Osteoblast (primary cell): ENCODE data around the gene BTBD3. TPM values are rescaled to one million over a fixed set of nuclear protein-coding genes. Genes with fewer than 3 reads are reported as not detected.
A peak's percentile ranks its signal among the peaks of the same experiment; 100 is the strongest.

Source experiments
- DNase-seq: peaks from one replicate; pipeline ENCODE4 v3.0.0; 2011; ENCODE audit warnings: low spot score, mixed read lengths; ENCODE audit not compliant: insufficient read length; ENCODE audit errors: missing footprints
- H2AFZ ChIP-seq: 2 replicates; pipeline ENCODE4 v1.6.0; 2011; ENCODE audit warnings: mild to moderate bottlenecking, low read length
- H3K27ac ChIP-seq: 2 replicates; pipeline ENCODE4 v1.5.1; 2011; ENCODE audit warnings: mild to moderate bottlenecking, low read depth, low read length, moderate library complexity
- H3K27me3 ChIP-seq: 2 replicates; pipeline ENCODE4 v1.6.0; 2012; ENCODE audit warnings: mild to moderate bottlenecking, control low read depth, inconsistent platforms, low read length, moderate library complexity; ENCODE audit not compliant: insufficient read depth
- H3K36me3 ChIP-seq: 2 replicates; pipeline ENCODE4 v1.5.1; 2011; ENCODE audit warnings: mild to moderate bottlenecking, low read length, control low read depth, moderate library complexity; ENCODE audit not compliant: insufficient read depth
- H3K4me1 ChIP-seq: 2 replicates; pipeline ENCODE4 v1.5.1; 2011; ENCODE audit warnings: mild to moderate bottlenecking, low read length, control low read depth, moderate library complexity; ENCODE audit not compliant: insufficient read depth
- H3K4me2 ChIP-seq: 2 replicates; pipeline ENCODE4 v1.6.0; 2011; ENCODE audit warnings: mild to moderate bottlenecking, low read length; ENCODE audit not compliant: insufficient read depth
- H3K4me3 ChIP-seq: fragments of 200-600 bp; sonication (generic); 3 replicates; pipeline ENCODE4 v1.5.1; 2012; ENCODE audit warnings: mild to moderate bottlenecking, low read length, inconsistent platforms; ENCODE audit not compliant: insufficient read depth
- H3K79me2 ChIP-seq: 2 replicates; pipeline ENCODE4 v1.6.0; 2012; ENCODE audit warnings: mild to moderate bottlenecking, low read length, control low read depth, inconsistent platforms; ENCODE audit not compliant: insufficient read depth
- H3K9me3 ChIP-seq: 2 replicates; pipeline ENCODE4 v1.5.1; 2011; ENCODE audit warnings: low read depth, low read length, control low read depth
- H4K20me1 ChIP-seq: 2 replicates; pipeline ENCODE4 v1.6.0; 2012; ENCODE audit warnings: mild to moderate bottlenecking, low read length, control low read depth; ENCODE audit not compliant: insufficient read depth
- CTCF ChIP-seq: IDR thresholded peaks from 2 replicates; pipeline ENCODE4 v1.5.1; 2011; ENCODE audit warnings: mild to moderate bottlenecking, low read depth, low read length, moderate library complexity; ENCODE audit errors: extremely low read depth
- total RNA-seq: library from RNA; depleted of rRNA; stranded (reverse); fragments of >200 nt; gene quantifications from 2 replicates; pipeline ENCODE4 v1.2.3, GENCODE V29; 2012

Gene BTBD3
- total RNA-seq, 1 donor: 17.4 TPM

- Histone ChIP-seq H4K20me1 (peaks cover 14% of the 10 kb centered on the region), H3K9me3 (no peaks in the 10 kb centered on the region), H3K27me3 (peaks cover 6% of the 10 kb centered on the region), H3K4me3 (no peak overlapping the region), H3K27ac (no peak overlapping the region), H3K36me3 (no peaks in the 10 kb centered on the region), H3K4me2 (no peak overlapping the region), H3K4me1 (peaks cover 25% of the 10 kb centered on the region), H2AFZ (no peak overlapping the region), H3K79me2 (peaks cover 75% of the 10 kb centered on the region)
- no peak for TF ChIP-seq CTCF
- DNase-seq: no peak
Measured at GRCh38 chr20:11894062-11894461, 23.6 kb upstream of the BTBD3 start.

- Histone ChIP-seq H3K4me2 (peak overlapping the region; percentile 43), H2AFZ (peak overlapping the region; percentile 58), H3K36me3 (no peaks in the 10 kb centered on the region), H3K27me3 (no peaks in the 10 kb centered on the region), H3K4me1 (peaks cover 19% of the 10 kb centered on the region), H4K20me1 (peaks cover 14% of the 10 kb centered on the region), H3K79me2 (peaks cover 89% of the 10 kb centered on the region), H3K4me3 (peak overlapping the region; percentile 27), H3K9me3 (no peaks in the 10 kb centered on the region), H3K27ac (no peak overlapping the region)
- peak; percentile 23 for DNase-seq
- no peak for TF ChIP-seq CTCF
Measured at GRCh38 chr20:11895861-11896387, 21.8 kb upstream of the BTBD3 start.

GRCh38 chr20:11901127-11901526, 16.6 kb upstream of the BTBD3 start:
- H3K36me3 ChIP-seq: no peaks in the 10 kb centered on the region
- no peak overlapping the region for H3K27ac ChIP-seq
- no peak for TF ChIP-seq CTCF
- no peaks in the 10 kb centered on the region for H3K9me3 ChIP-seq
- H3K4me3 ChIP-seq: no peak overlapping the region
- H3K79me2 ChIP-seq: peaks cover 75% of the 10 kb centered on the region
- DNase-seq: peak; percentile 66
- H3K27me3 ChIP-seq: no peaks in the 10 kb centered on the region
- peak overlapping the region; percentile 6 for H3K4me2 ChIP-seq
- no peak overlapping the region for H2AFZ ChIP-seq
- H4K20me1 ChIP-seq: peaks cover 5% of the 10 kb centered on the region
- H3K4me1 ChIP-seq: peaks cover 21% of the 10 kb centered on the region

GRCh38 chr20:11902285-11902697, 15.4 kb upstream of the BTBD3 start:
- Histone ChIP-seq H3K36me3 (no peaks in the 10 kb centered on the region), H3K4me3 (no peak overlapping the region), H3K9me3 (no peaks in the 10 kb centered on the region), H3K4me2 (no peak overlapping the region), H4K20me1 (peaks cover 3% of the 10 kb centered on the region), H3K27ac (peak overlapping the region; percentile 36), H3K27me3 (no peaks in the 10 kb centered on the region), H2AFZ (no peak overlapping the region), H3K79me2 (peaks cover 75% of the 10 kb centered on the region), H3K4me1 (peaks cover 20% of the 10 kb centered on the region)
- TF ChIP-seq CTCF: no peak
- no peak for DNase-seq
